Vagina (tissue), 2 donors: Measurements from ENCODE around the gene OSBPL6. TPM values are rescaled to one million over a fixed set of nuclear protein-coding genes. Genes with fewer than 3 reads are reported as not detected.

ENCODE experiments used
- DNase-seq, 2 donors: peaks; one replicate each; pipeline ENCODE4 v3.0.0-alpha.2; 2017; ENCODE audit errors: extremely low spot score in 2 of 2
- H3K27ac ChIP-seq: fragments of 200-600 bp; sonication (generic); one replicate; pipeline ENCODE4 v1.5.1; 2019
- H3K27me3 ChIP-seq: fragments of 200-600 bp; sonication (generic); one replicate; pipeline ENCODE4 v1.5.1; 2019
- H3K36me3 ChIP-seq, 2 donors: fragments of 200-600 bp; sonication (generic); one replicate each; pipeline ENCODE4 v1.5.1; 2017 to 2019
- H3K4me1 ChIP-seq: fragments of 200-600 bp; sonication (generic); one replicate; pipeline ENCODE4 v1.5.1; 2019
- H3K4me3 ChIP-seq, 2 donors: fragments of 200-600 bp; sonication (generic); 1 replicate in 1 of 2; 2 replicates in 1 of 2; pipeline ENCODE4 v1.5.1; 2016 to 2019
- H3K9me3 ChIP-seq: fragments of 200-600 bp; sonication (generic); one replicate; pipeline ENCODE4 v1.5.1; 2019
- POLR2A ChIP-seq, 2 donors: fragments of 450-650 bp; IDR thresholded peaks; one replicate each; pipeline ENCODE4 v1.6.1; 2017; ENCODE audit warnings: antibody characterized with exemption in 2 of 2, mild to moderate bottlenecking in 2 of 2, moderate library complexity in 2 of 2
- POLR2AphosphoS5 ChIP-seq, 2 donors: sonication (generic); formaldehyde crosslinking; IDR thresholded peaks; one replicate each; pipeline ENCODE4 v1.9.0; 2017; ENCODE audit warnings: antibody characterized with exemption in 2 of 2, mild to moderate bottlenecking in 2 of 2, low read depth in 1 of 2; ENCODE audit not compliant: insufficient read depth in 1 of 2
- intact Hi-C: fragments of 100-400 bp; cut with DNase I; formaldehyde crosslinking; loops from one replicate; pipeline ENCODE4 v1.15.1; 2023
- total RNA-seq: library from RNA; depleted of rRNA; stranded (reverse); fragments of >200 nt; gene quantifications from one replicate; pipeline ENCODE4 v1.2.3, GENCODE V29; 2016
- TF ChIP-seq, protein P1 (sequence below), 3 experiments: fragments of 450-650 bp in 2 of 3; fragments of 200-600 bp in 1 of 3; sonication (generic) in 1 of 3; IDR thresholded peaks; one replicate each; pipeline ENCODE4 v1.5.1; 2017 to 2019; ENCODE audit warnings: antibody characterized with exemption in 3 of 3, mild to moderate bottlenecking in 2 of 3, moderate library complexity in 2 of 3

Gene OSBPL6
- total RNA-seq, 1 donor from 2014 or later, result 2.7 TPM

DNA sequence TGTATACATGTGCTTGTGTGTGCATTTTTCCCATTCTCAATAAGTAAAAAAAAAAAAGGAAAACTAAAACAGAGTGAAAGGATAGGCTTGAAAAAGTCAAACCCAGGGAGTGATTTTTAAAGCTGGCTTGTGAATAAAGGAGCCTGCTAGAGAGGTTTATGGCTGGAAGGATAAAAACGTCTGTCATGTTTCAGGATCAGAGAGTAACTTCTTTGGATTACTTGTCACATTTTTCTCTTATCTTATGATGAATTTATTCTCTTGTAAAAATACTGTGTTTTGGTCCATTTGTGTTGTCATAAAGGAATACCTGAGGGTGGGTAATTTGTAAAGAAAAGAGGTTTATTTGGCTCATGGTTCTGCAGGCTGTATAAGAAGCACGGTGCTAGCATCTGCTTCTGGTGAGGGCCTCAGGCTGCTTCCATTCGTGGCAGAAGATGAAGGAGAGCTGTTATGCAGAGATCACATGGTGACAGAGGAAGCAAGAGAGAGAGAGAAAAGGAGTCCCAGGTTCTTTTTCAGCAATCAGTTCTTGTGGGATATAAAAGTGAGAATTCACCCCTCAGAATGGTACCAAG is 89.1 kb downstream of the OSBPL6 start:
- Histone ChIP-seq H3K27ac (no peak overlapping the region), H3K4me3 (no peak overlapping the region)

DNA sequence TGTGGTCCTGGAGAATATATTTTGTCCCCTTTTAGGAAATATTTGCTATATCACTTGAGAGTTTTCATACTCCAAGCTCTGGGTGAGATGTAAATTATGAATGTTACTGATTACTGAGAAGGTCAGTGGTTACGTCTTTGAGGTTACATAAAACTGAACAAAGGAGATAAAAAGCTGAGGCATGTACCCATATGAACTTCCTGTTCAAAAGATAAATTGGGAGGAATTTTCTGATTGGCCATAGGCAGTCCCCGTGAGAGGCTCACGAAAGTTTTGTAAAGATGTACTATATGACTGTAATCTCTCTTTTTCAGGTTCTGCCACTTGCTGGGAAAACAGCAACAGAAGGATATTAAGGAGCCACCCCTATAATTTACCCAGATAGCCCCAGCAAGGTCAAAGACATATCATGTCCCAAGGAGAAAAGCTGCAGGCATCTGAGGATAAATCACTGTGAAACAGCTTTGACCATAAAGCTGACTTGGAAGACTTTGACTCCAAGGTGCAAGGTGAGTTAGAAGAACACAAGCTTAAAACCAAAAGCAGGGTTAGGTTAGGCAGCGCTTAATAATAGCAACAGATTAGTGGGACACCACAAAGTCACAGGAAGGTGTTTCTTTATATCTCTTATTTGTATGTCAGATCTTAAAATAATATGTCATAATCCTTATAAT is 90.4 kb downstream of the OSBPL6 start:
- no peaks in the 10 kb centered on the region for H3K27me3 ChIP-seq
- no peaks in the 10 kb centered on the region for H3K4me1 ChIP-seq
- H3K4me3 ChIP-seq, result no peak overlapping the region
- no peak overlapping the region for H3K27ac ChIP-seq
- TF ChIP-seq POLR2AphosphoS5 (IDR thresholded peaks at IDR 0.05; ENCODE audit: insufficient read depth in 1 of 2, low read depth in 1 of 2) (no peak), POLR2A (IDR thresholded peaks at IDR 0.05) (no peak)
- TF ChIP-seq, protein P1, sequence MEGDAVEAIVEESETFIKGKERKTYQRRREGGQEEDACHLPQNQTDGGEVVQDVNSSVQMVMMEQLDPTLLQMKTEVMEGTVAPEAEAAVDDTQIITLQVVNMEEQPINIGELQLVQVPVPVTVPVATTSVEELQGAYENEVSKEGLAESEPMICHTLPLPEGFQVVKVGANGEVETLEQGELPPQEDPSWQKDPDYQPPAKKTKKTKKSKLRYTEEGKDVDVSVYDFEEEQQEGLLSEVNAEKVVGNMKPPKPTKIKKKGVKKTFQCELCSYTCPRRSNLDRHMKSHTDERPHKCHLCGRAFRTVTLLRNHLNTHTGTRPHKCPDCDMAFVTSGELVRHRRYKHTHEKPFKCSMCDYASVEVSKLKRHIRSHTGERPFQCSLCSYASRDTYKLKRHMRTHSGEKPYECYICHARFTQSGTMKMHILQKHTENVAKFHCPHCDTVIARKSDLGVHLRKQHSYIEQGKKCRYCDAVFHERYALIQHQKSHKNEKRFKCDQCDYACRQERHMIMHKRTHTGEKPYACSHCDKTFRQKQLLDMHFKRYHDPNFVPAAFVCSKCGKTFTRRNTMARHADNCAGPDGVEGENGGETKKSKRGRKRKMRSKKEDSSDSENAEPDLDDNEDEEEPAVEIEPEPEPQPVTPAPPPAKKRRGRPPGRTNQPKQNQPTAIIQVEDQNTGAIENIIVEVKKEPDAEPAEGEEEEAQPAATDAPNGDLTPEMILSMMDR (IDR thresholded peaks at IDR 0.05), result no peak
- no peaks in the 10 kb centered on the region for H3K9me3 ChIP-seq
- no peak for DNase-seq
- no peaks in the 10 kb centered on the region for H3K36me3 ChIP-seq
- intact Hi-C loops, result loop anchor here (10.0 kb wide), 1 partner anchor 150 kb away; no protein-coding TSS in a partner anchor

More for the DNA sequence above, 89.1 kb downstream of the OSBPL6 start:
- H3K4me1 ChIP-seq, result no peaks in the 10 kb centered on the region
- DNase-seq, result no peak
- intact Hi-C loops, result loop anchor here (10.0 kb wide), 1 partner anchor 149 kb away; no protein-coding TSS in a partner anchor
- no peaks in the 10 kb centered on the region for H3K36me3 ChIP-seq
- no peaks in the 10 kb centered on the region for H3K9me3 ChIP-seq
- TF ChIP-seq POLR2A (IDR thresholded peaks at IDR 0.05) (no peak), POLR2AphosphoS5 (IDR thresholded peaks at IDR 0.05; ENCODE audit: insufficient read depth in 1 of 2, low read depth in 1 of 2) (no peak)
- TF ChIP-seq, protein P1 (IDR thresholded peaks at IDR 0.05), result no peak
- no peaks in the 10 kb centered on the region for H3K27me3 ChIP-seq

DNA sequence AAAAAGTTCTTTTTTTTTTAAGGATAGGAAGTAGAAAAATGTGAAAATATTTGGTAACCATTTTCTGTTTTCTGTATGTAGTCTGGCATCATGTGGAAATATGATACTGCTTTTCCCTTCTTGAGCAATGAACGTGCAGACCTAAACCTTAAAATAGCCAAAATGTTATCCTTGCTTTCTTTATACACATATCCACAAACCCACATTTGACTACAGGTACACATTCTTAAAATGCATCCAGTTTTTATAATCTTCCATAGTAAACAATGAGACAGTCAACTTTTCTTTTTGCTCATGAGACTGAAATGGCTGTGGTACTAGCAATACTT is 90.9 kb downstream of the OSBPL6 start:
- no peak for TF ChIP-seq POLR2A (IDR thresholded peaks at IDR 0.05)
- no peak for TF ChIP-seq POLR2AphosphoS5 (IDR thresholded peaks at IDR 0.05; ENCODE audit: insufficient read depth in 1 of 2, low read depth in 1 of 2)
- TF ChIP-seq, protein P1 (IDR thresholded peaks at IDR 0.05), result no peak
- no peak overlapping the region for H3K27ac ChIP-seq
- intact Hi-C loops, result loop anchor here (10.0 kb wide), 1 partner anchor 150 kb away; no protein-coding TSS in a partner anchor
- DNase-seq, result no peak
- H3K9me3 ChIP-seq, result no peaks in the 10 kb centered on the region
- no peaks in the 10 kb centered on the region for H3K36me3 ChIP-seq
- H3K27me3 ChIP-seq, result no peaks in the 10 kb centered on the region
- H3K4me3 ChIP-seq, result no peak overlapping the region
- H3K4me1 ChIP-seq, result no peaks in the 10 kb centered on the region

DNA sequence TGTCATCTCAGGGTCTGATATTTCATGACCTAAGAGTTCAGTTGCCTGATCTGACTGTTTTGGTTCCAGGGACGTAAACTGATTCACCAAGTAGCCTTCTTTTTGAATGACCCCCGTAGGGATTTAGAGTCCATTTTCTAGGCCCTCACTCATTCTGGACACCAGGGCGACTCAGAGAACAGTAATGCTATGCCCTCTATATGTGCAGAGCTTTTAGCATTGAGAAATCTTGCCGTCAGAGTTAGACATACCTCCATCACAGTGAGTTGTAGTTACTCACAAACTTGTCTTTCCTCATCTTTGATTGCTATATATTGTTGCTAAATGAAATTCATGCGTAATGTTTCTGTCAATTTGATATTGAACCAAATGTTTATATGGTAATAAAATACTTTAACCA is 92.3 kb downstream of the OSBPL6 start:
- H3K36me3 ChIP-seq, result no peaks in the 10 kb centered on the region
- DNase-seq, result no peak
- intact Hi-C loops, result loop anchor here (10.0 kb wide), 1 partner anchor 152 kb away; no protein-coding TSS in a partner anchor

More for the DNA sequence above, 92.3 kb downstream of the OSBPL6 start:
- H3K4me1 ChIP-seq, result no peaks in the 10 kb centered on the region
- H3K4me3 ChIP-seq, result no peak overlapping the region
- no peaks in the 10 kb centered on the region for H3K9me3 ChIP-seq
- TF ChIP-seq, protein P1 (IDR thresholded peaks at IDR 0.05), result no peak
- TF ChIP-seq POLR2AphosphoS5 (IDR thresholded peaks at IDR 0.05; ENCODE audit: insufficient read depth in 1 of 2, low read depth in 1 of 2), result no peak
- TF ChIP-seq POLR2A (IDR thresholded peaks at IDR 0.05), result no peak
- no peak overlapping the region for H3K27ac ChIP-seq
- no peaks in the 10 kb centered on the region for H3K27me3 ChIP-seq
